Mammary epithelial cell (primary cell): ENCODE measurements around the gene DNASE1L2.

Experiments used
- EZH2 ChIP-seq: IDR thresholded peaks from 2 replicates; pipeline ENCODE4 v1.6.1; 2012; ENCODE audit warnings: low read length, inconsistent platforms, borderline replicate concordance
- TF ChIP-seq, protein P1 (sequence below), 2 donors: IDR thresholded peaks in 1 of 2; conservative IDR thresholded peaks in 1 of 2; 2 replicates each; pipeline ENCODE4 v1.5.1; 2011 to 2012; ENCODE audit warnings: inconsistent platforms in 2 of 2, low read length in 2 of 2, mild to moderate bottlenecking in 2 of 2, control low read depth in 1 of 2, low read depth in 1 of 2; ENCODE audit not compliant: insufficient read depth in 1 of 2; ENCODE audit errors: extremely low read depth in 1 of 2

DNA sequence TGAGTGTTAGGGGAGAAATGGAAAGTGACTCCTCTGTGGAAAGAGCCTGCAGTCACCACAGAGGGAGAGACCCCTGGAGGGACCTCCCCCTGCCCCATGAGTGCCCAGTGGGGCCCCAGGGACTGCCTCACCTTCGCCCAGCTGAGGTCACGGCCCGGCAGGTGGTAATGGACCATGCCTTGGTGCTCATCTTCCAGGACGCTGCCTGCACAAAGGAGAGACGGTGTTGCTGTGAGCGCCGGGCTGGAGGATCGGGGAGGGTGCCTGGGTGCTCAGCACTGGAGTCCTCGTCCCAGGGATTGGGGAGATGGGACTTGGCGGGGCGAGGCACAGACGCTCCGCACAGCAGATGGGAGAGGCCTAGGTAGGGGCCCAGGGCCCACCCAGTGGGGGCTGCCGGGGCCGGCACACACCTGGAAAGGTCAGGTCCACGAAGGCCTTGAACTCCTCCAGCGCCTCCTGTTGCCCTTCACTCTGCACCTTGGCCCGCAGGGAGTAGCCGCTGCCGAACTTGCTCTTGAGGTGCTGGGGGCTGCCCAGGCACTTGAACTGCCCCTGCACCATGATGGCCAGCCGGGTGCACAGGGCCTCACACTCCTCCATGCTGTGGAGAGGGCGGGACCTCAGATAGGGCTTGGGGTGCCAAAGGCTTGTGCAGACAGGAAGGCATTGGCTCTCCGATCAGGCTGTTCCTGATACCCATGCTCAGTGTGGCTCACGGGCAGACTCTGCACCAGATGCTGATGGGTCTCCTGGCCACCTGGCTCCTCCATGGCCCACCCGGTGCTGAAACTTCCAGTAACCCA lies 41.4 kb downstream of the DNASE1L2 start:
- TF ChIP-seq, protein P1, sequence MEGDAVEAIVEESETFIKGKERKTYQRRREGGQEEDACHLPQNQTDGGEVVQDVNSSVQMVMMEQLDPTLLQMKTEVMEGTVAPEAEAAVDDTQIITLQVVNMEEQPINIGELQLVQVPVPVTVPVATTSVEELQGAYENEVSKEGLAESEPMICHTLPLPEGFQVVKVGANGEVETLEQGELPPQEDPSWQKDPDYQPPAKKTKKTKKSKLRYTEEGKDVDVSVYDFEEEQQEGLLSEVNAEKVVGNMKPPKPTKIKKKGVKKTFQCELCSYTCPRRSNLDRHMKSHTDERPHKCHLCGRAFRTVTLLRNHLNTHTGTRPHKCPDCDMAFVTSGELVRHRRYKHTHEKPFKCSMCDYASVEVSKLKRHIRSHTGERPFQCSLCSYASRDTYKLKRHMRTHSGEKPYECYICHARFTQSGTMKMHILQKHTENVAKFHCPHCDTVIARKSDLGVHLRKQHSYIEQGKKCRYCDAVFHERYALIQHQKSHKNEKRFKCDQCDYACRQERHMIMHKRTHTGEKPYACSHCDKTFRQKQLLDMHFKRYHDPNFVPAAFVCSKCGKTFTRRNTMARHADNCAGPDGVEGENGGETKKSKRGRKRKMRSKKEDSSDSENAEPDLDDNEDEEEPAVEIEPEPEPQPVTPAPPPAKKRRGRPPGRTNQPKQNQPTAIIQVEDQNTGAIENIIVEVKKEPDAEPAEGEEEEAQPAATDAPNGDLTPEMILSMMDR (conservative IDR thresholded peaks at IDR 0.05 in 1 of 2, IDR thresholded peaks at IDR 0.05 in 1 of 2; ENCODE audit: extremely low read depth in 1 of 2, insufficient read depth in 1 of 2, low read depth in 1 of 2, low read length in 2 of 2) = no peak
- no peak for TF ChIP-seq EZH2
